CD4-positive, alpha-beta T cell treated with Interleukin-6 for 4 hours (primary cell): ENCODE data around the gene UGT3A1.
A peak's percentile ranks its signal among the peaks of the same experiment; 100 is the strongest.
"Not testable (repeated sequence)": the region's sequence is repeated elsewhere in the genome, so short reads cannot be mapped to it uniquely, and the experiment has no call there.

ENCODE experiments used
- DNase-seq: peaks from one replicate; pipeline ENCODE4 v3.0.0-alpha.2; 2020; ENCODE audit warnings: mixed read lengths

UGT3A1 gene

DNA sequence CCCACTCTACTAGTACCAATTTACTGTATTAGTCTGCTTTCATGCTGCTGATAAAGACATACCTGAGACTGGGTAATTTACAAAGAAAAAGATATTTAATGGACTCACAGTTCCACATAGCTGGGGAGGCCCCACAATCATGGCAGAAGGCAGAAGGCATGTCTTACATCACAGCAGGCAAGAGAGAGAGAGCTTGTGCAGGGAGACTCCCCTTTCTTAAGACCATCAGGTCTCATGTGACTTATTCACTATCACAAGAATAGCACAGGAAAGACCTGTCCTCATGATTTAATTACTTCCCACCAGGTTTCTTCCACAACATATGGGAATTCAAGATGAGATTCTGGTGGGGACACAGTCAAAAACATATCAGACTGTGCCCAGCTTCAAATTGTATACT lies 11.5 kb downstream of the UGT3A1 start:
- DNase-seq, result no peak

DNA sequence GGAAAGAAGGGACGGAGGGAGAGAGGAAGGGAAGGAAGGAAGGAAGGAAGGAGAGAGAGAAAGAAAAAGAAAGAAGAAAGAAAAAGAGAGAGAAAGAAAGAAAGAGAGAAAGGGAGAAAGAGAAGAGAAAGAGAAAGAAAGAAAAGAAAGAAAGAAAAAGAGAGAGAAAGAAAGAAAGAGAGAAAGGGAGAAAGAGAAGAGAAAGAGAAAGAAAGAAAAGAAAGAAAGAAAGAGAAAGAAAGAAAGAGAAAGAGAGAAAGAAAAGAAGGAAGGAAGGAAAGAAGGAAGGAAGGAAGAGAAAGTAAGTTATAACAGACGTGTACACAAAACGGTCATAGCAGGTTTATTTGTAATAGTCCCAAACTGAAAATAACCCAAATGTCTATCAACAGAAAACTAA lies 14.3 kb downstream of the UGT3A1 start:
- not testable (repeated sequence) for DNase-seq

DNA sequence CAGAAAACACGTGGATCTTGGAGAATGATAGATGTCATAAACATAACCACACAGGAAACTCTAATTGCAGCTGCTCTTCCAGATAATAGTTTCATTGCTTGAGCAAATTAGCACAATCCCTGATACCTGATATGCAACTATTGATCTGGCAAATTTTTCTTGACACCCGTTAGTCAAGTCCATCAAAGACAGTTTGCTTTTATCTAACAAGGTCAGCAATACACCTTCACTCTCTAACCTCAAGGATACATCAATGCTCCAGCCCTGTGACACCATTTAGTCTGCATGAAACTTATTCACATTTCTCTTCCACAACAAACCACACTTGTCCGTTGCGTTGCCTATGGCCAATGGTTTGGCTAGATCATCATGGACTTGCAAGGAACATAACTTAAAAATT lies 16.6 kb downstream of the UGT3A1 start:
- DNase-seq, result no peak

GRCh38 chr5:35971878-35972210 lies 19.3 kb downstream of the UGT3A1 start:
- no peak for DNase-seq

DNA sequence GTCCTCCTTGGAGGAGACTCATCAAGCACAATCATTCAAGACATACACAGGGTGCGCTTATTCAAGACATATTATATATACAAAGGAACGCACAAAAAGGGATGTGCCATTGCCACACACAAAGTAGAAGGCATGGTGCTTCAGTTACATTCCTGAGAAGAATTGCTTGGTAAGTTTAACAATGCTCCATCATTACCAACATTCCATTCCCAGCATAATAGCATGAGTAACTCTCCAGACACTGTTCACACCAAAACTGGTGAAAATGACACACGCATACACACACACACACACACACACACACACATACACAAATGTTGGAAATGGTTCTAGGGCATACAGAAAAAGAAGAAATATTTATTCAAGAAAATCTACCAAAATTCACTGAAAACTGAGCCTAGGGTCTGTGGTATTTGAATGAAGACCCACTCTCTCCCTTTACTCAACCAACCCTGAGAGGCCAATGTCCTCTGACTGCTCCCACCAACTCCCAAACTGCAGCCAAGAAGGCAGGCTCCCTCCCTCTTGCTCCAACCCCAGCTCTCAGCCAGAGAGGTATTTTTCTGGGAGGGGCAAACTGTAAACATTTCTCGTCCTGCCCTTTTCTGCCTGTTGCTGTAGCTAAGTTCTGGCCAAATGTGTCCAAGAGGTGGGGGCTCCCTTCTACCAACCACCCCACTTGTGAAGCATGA lies 19.9 kb downstream of the UGT3A1 start:
- DNase-seq, result no peak

GRCh38 chr5:35963381-35963843 lies 27.8 kb downstream of the UGT3A1 start:
- DNase-seq, result no peak

DNA sequence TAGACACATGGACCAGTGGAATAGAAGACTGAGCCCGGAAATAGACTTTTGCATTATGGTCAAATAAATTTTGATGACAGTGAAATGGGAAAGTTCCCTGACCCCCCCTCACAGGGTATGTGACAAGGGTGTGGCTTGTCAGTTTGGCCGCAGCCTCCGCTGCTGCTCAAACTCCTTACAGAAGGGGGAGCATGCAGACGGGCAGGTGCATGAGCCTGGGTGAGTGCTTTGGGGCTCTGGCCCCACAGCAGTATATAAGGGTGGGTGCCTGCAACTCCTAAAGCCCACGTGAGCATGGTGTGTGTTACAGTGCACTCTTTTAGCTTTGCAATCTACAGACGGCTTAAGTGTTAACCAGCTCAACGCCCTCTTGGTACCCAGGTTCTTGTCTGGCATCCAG lies 30.9 kb downstream of the UGT3A1 start:
- no peak for DNase-seq

DNA sequence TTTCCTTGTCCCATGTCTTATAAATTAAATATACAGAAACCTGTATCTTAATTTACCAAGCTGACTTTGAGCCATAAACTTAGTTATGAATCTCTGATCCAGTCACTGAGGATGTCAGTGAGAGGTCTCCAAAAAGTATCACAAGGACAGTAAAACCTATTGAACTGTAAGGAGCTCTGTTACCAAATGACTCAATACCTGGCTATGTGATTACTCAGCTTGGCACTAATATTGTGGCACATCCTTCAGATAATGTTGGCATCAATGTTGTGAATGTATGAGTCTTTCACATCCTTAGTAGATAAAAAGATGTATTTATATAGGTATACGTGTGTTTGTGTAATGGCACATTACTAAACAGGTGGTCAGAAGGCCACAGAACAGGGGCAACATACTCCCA lies 34.8 kb downstream of the UGT3A1 start:
- DNase-seq, result no peak

DNA sequence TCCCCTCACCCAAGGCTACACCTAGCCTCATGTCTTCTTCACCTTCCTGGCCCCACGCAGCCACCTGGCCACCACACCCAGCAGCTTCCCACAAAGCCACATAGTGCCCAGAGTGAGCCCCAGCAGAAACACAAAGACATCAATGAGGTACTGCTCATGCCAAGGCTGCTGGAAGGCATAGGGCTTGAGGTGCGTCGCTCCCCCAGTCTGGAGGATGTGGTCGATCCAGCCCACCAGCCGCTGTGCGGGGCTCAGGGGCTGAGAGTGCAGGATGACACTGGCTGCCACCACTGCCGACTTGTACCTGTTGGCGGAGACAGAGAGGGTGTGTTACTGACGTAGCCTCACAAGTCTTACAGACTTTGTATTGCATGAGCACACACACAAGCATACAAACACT lies 37.0 kb downstream of the UGT3A1 start:
- DNase-seq, result no peak

DNA sequence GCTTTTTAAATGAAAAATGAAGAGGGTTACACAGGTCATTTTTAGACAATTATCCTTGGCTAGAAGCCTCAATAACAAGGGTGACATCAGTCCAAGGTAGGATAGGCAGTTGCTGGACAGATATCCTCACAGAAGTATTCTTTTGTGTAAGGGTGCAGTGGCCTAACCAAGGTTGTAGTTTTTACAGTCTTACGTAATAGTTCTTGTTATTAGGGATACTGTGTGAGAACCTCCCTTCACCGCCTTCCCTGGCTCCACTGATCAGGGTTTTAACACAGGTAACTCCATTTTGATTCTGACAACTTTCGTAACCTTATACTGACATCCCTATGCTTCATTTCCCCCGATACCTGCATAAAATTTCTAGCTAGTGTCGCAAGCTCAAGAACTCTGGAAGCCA lies 44.1 kb downstream of the UGT3A1 start:
- no peak for DNase-seq

DNA sequence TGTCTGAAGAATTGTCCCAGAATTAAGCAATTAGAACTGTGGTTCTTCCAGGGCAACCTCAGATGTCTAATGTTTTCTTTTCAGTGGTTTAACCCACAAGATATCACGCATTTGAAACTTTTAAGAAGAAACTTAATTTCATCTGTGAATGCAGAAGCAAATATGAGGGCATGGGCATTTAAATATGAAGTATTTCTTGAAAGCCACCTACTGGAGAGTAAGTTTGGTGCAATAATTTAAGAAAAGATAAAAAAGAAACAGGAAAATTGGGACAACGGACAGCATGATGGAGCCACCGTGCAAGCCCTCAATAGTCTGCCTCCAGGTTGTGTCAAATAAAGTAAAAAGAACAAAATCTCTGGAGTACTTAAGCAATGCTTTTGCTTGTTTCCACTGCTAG lies 51.6 kb downstream of the UGT3A1 start:
- DNase-seq, result no peak

GRCh38 chr5:35938568-35939227 lies 52.5 kb downstream of the UGT3A1 start, which contains the start of gene CAPSL:
CAPSL (minus strand) TSS chr5:35938622; CDS start chr5:35921120, 17,502 bp downstream.
- DNase-seq, result no peak

GRCh38 chr5:35926389-35927051 lies 64.7 kb downstream of the UGT3A1 start:
- peak; percentile 73 for DNase-seq

- DNase-seq, result peak; percentile 94
Measured at GRCh38 chr5:35924950-35925722, 66.1 kb downstream of the UGT3A1 start.

DNA sequence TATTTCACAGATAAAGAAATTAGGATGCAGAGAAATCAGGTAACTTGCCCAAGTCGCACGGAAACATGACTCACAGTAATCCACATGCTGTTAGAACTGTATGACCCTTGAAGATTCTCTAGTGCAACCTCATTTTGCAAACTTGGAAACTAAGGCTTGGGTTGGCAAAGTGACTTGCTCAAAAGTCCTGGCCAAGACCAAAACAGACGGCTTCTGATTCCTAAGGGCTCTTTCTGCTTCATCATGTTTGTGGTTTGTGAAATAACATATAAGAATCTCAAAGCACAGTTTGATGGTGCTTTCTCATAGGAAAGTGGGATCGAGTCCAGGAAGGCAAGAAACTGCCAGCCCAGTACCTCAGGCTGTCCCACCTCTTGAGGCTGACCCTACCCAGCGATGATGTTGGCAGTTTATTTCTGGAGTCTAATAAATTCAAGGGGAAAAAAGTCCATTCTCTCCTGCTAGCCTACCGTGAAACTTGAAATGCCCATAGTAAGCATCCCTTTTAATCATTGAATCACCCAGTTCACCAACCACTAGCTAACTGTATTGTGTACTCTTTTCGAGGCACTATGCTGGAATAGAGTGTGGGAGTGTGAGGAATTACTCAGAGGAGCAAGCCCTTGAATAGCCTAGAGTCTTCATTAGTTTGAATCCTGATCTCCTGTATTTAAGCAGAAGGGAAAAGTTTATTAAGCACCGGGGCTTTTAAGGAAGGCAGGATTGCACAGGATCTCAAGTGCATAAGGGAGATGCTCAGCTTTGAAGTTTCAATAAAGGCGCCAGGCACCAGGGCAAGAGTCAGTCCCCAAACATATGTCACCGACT lies 66.9 kb downstream of the UGT3A1 start:
- peak; percentile 34 for DNase-seq

DNA sequence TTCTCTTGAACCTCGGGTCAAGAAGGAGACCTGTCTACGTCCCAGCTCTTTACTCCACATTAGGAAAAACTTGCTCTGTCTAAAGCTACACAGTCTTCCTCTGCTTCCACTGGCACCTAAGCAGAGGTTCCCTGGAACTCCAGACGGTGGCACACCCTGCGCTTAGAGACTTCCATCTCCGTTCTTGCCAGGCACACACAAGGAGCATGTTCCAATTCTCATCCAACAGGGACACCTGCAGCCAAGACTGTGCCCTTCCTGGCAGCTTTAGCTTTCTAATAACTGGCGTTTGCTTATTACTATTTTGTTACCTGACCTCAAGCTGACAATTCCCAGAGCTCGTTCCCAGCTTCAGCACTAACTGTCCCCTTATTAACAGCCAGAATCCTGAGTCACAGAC lies 68.7 kb downstream of the UGT3A1 start:
- no peak for DNase-seq

GRCh38 chr5:35921930-35922329 lies 69.3 kb downstream of the UGT3A1 start:
- peak; percentile 22 for DNase-seq

- DNase-seq, result no peak
Measured at GRCh38 chr5:35920890-35921289, 70.3 kb downstream of the UGT3A1 start.

- no peak for DNase-seq
Measured at GRCh38 chr5:35919191-35919590, 72.0 kb downstream of the UGT3A1 start.

DNA sequence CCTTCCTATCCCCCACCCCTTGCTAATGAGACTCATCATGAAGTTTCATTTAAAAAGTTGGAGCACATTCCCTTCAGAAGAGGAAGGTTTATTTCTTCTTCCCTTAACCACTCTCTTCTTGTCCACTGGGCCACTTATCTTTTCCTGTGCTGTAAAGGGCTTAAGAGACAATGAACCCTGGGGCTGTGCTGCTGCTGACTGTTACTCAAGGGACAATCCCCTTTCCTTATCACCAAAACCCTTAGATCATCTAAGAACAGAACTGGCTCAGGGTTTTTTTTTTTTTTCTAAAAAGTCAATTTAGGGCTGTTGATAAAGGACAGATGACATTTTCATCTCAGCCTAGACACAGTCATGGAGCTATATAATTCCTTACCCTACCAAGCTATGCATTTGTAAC lies 82.4 kb downstream of the UGT3A1 start:
- no peak for DNase-seq

DNA sequence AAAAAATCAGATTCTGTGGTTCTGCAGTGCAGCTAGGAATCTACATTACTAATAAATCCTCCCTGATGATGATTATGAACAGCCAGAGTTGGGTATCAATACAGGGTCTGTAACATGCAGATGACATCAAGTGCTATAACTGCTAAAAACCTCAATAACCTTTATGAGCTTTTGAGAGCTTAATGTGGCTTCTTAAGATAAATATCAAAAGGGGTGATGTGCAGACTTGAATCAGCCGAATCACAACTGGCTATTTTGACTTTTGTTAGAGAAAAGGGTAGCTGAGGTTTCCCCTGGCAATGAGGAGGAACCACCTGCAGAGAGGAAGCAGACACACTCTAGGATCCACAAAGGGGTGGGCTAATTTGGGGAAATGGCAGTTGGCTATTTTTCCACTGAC lies 83.0 kb downstream of the UGT3A1 start:
- no peak for DNase-seq

DNA sequence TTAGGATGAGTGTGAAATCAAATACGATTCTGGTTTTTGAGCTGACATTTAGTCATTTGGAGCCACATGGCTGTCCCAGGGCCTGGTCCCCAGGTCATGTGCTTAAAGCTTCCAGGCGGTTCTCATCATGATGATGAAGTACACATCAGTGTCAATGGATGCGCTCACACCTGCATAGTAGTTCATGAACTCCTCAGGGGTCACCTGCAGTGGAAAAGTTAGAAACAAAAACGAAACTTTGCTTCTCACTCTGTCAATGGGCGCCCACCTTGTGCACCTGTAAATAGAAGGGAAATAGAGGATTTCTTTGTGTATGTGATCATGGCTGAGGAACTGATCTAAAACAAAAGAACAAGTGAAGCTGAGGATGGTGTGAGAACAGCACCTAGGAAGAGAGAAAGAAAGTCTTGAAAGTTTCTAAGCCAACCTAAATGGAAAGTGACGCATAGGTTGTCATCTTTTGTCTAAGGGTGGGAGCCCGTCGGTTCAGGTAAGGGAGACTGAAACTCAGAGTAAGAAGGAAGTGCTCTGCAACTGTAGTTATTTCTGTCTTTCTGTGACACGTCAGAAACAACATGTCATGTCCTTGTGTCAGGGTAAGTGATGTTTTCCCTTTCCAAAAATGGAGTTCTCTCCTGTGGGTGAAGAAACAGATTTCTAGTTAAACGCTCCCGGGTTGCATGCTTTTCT lies 86.6 kb downstream of the UGT3A1 start:
- DNase-seq, result peak; percentile 42
